Measurements from ENCODE around the gene GLIS1. TPM values are rescaled to one million over a fixed set of nuclear protein-coding genes. Genes with fewer than 3 reads are reported as not detected.
"Not testable (repeated sequence)": the region's sequence is repeated elsewhere in the genome, so short reads cannot be mapped to it uniquely, and the experiment has no call there.

GLIS1 gene
- total and polyA plus RNA-seq, 9 donors: 0.04 to 0.42 (median 0.08) TPM; not detected in 3

- H3K27me3 ChIP-seq (ENCODE audit: control insufficient read depth, insufficient read depth, low read length): no peaks in the 10 kb centered on the region
- no peaks in the 10 kb centered on the region for H3K36me3 ChIP-seq (ENCODE audit: control insufficient read depth, insufficient read depth, low read length)
- no peaks in the 10 kb centered on the region for H3K9me3 ChIP-seq (replicated peaks; ENCODE audit: control insufficient read depth, low read depth, low read length)
- WGBS (ENCODE audit: insufficient coverage): no CpG with 5 or more reads among the region's 1 CpG
- H3K4me1 ChIP-seq (ENCODE audit: control insufficient read depth, insufficient read depth, low read length): no peaks in the 10 kb centered on the region
- peak overlapping the region; percentile 62 for H3K27ac ChIP-seq (ENCODE audit: low read length)
- peak; percentile 50 for DNase-seq
- H3K4me3 ChIP-seq (ENCODE audit: low read length): no peak overlapping the region
These were observed 26.7 kb upstream of the GLIS1 start for GRCh38 chr1:53765657-53766056.

- H3K9me3 ChIP-seq (replicated peaks; ENCODE audit: control insufficient read depth, low read depth, low read length): no peaks in the 10 kb centered on the region
- H3K27me3 ChIP-seq (ENCODE audit: control insufficient read depth, insufficient read depth, low read length): no peaks in the 10 kb centered on the region
These were observed 24.9 kb upstream of the GLIS1 start for GRCh38 chr1:53763911-53764310.

GRCh38 chr1:53763461-53763860 lies 24.5 kb upstream of the GLIS1 start:
- Histone ChIP-seq H3K27ac (ENCODE audit: low read length) (no peak overlapping the region), H3K4me3 (ENCODE audit: low read length) (no peak overlapping the region), H3K36me3 (ENCODE audit: control insufficient read depth, insufficient read depth, low read length) (no peaks in the 10 kb centered on the region), H3K4me1 (ENCODE audit: control insufficient read depth, insufficient read depth, low read length) (no peaks in the 10 kb centered on the region), H3K27me3 (ENCODE audit: control insufficient read depth, insufficient read depth, low read length) (no peaks in the 10 kb centered on the region), H3K9me3 (replicated peaks; ENCODE audit: control insufficient read depth, low read depth, low read length) (no peaks in the 10 kb centered on the region)
- no peak for DNase-seq
- WGBS (ENCODE audit: insufficient coverage): 89% methylated on average over 3 of the region's 4 CpGs

More at GRCh38 chr1:53763911-53764310, 24.9 kb upstream of the GLIS1 start:
- no peak for DNase-seq
- no peaks in the 10 kb centered on the region for H3K4me1 ChIP-seq (ENCODE audit: control insufficient read depth, insufficient read depth, low read length)
- H3K36me3 ChIP-seq (ENCODE audit: control insufficient read depth, insufficient read depth, low read length): no peaks in the 10 kb centered on the region
- H3K27ac ChIP-seq (ENCODE audit: low read length): no peak overlapping the region
- no peak overlapping the region for H3K4me3 ChIP-seq (ENCODE audit: low read length)
- WGBS (ENCODE audit: insufficient coverage): 90% methylated on average over 1 of the region's 2 CpGs

GRCh38 chr1:53760497-53760896 lies 21.5 kb upstream of the GLIS1 start:
- not testable (repeated sequence) for H3K27me3 ChIP-seq (ENCODE audit: control insufficient read depth, insufficient read depth, low read length); H3K4me3 ChIP-seq (ENCODE audit: low read length); DNase-seq; H3K9me3 ChIP-seq (replicated peaks; ENCODE audit: control insufficient read depth, low read depth, low read length); H3K4me1 ChIP-seq (ENCODE audit: control insufficient read depth, insufficient read depth, low read length); H3K27ac ChIP-seq (ENCODE audit: low read length); H3K36me3 ChIP-seq (ENCODE audit: control insufficient read depth, insufficient read depth, low read length)
- WGBS (ENCODE audit: insufficient coverage): 100% methylated on average over 2 of the region's 7 CpGs

- H3K4me1 ChIP-seq (ENCODE audit: control insufficient read depth, insufficient read depth, low read length): no peaks in the 10 kb centered on the region
- H3K27me3 ChIP-seq (ENCODE audit: control insufficient read depth, insufficient read depth, low read length): peaks cover 2% of the 10 kb centered on the region
- no peaks in the 10 kb centered on the region for H3K36me3 ChIP-seq (ENCODE audit: control insufficient read depth, insufficient read depth, low read length)
- WGBS (ENCODE audit: insufficient coverage): 63% methylated on average over 5 of the region's 5 CpGs
- DNase-seq: no peak
- no peaks in the 10 kb centered on the region for H3K9me3 ChIP-seq (replicated peaks; ENCODE audit: control insufficient read depth, low read depth, low read length)
- no peak overlapping the region for H3K4me3 ChIP-seq (ENCODE audit: low read length)
- no peak overlapping the region for H3K27ac ChIP-seq (ENCODE audit: low read length)
These were observed 16.9 kb upstream of the GLIS1 start for GRCh38 chr1:53755874-53756273.

- WGBS (ENCODE audit: insufficient coverage): no CpG with 5 or more reads among the region's 6 CpGs
These were observed 15.7 kb upstream of the GLIS1 start for GRCh38 chr1:53754484-53755312.

GRCh38 chr1:53752281-53752680 lies 13.3 kb upstream of the GLIS1 start:
- DNase-seq: no peak
- Histone ChIP-seq H3K36me3 (ENCODE audit: control insufficient read depth, insufficient read depth, low read length) (no peaks in the 10 kb centered on the region), H3K27ac (ENCODE audit: low read length) (no peak overlapping the region), H3K4me3 (ENCODE audit: low read length) (no peak overlapping the region), H3K4me1 (ENCODE audit: control insufficient read depth, insufficient read depth, low read length) (no peaks in the 10 kb centered on the region), H3K27me3 (ENCODE audit: control insufficient read depth, insufficient read depth, low read length) (peaks cover 4% of the 10 kb centered on the region), H3K9me3 (replicated peaks; ENCODE audit: control insufficient read depth, low read depth, low read length) (no peaks in the 10 kb centered on the region)
- 90% methylated on average over 6 of the region's 6 CpGs for WGBS (ENCODE audit: insufficient coverage)

More at GRCh38 chr1:53754484-53755312, 15.7 kb upstream of the GLIS1 start:
- H3K36me3 ChIP-seq (ENCODE audit: control insufficient read depth, insufficient read depth, low read length): no peaks in the 10 kb centered on the region
- peak; percentile 64 for DNase-seq
- H3K27ac ChIP-seq (ENCODE audit: low read length): no peak overlapping the region
- no peaks in the 10 kb centered on the region for H3K9me3 ChIP-seq (replicated peaks; ENCODE audit: control insufficient read depth, low read depth, low read length)
- no peaks in the 10 kb centered on the region for H3K4me1 ChIP-seq (ENCODE audit: control insufficient read depth, insufficient read depth, low read length)
- peaks cover 2% of the 10 kb centered on the region for H3K27me3 ChIP-seq (ENCODE audit: control insufficient read depth, insufficient read depth, low read length)
- H3K4me3 ChIP-seq (ENCODE audit: low read length): no peak overlapping the region

- peaks cover 5% of the 10 kb centered on the region for H3K27me3 ChIP-seq (ENCODE audit: control insufficient read depth, insufficient read depth, low read length)
- no peaks in the 10 kb centered on the region for H3K4me1 ChIP-seq (ENCODE audit: control insufficient read depth, insufficient read depth, low read length)
- no peak for DNase-seq
- peaks cover 3% of the 10 kb centered on the region for H3K9me3 ChIP-seq (replicated peaks; ENCODE audit: control insufficient read depth, low read depth, low read length)
- no peak overlapping the region for H3K27ac ChIP-seq (ENCODE audit: low read length)
- H3K36me3 ChIP-seq (ENCODE audit: control insufficient read depth, insufficient read depth, low read length): no peaks in the 10 kb centered on the region
- no peak overlapping the region for H3K4me3 ChIP-seq (ENCODE audit: low read length)
- 85% methylated on average over 3 of the region's 8 CpGs for WGBS (ENCODE audit: insufficient coverage)
These were observed 8.9 kb upstream of the GLIS1 start for GRCh38 chr1:53747841-53748240.

GRCh38 chr1:53740621-53741105 lies 1.7 kb upstream of the GLIS1 start:
- Histone ChIP-seq H3K36me3 (ENCODE audit: control insufficient read depth, insufficient read depth, low read length) (no peaks in the 10 kb centered on the region), H3K27me3 (ENCODE audit: control insufficient read depth, insufficient read depth, low read length) (peaks cover 59% of the 10 kb centered on the region), H3K4me3 (ENCODE audit: low read length) (no peak overlapping the region), H3K27ac (ENCODE audit: low read length) (no peak overlapping the region), H3K9me3 (replicated peaks; ENCODE audit: control insufficient read depth, low read depth, low read length) (peaks cover 6% of the 10 kb centered on the region), H3K4me1 (ENCODE audit: control insufficient read depth, insufficient read depth, low read length) (peaks cover 17% of the 10 kb centered on the region)
- DNase-seq: no peak
- WGBS (ENCODE audit: insufficient coverage): 90% methylated on average over 3 of the region's 8 CpGs

- DNase-seq: no peak
- peaks cover 17% of the 10 kb centered on the region for H3K4me1 ChIP-seq (ENCODE audit: control insufficient read depth, insufficient read depth, low read length)
- H3K4me3 ChIP-seq (ENCODE audit: low read length): peak overlapping the region; percentile 41
- peaks cover 76% of the 10 kb centered on the region for H3K27me3 ChIP-seq (ENCODE audit: control insufficient read depth, insufficient read depth, low read length)
- H3K9me3 ChIP-seq (replicated peaks; ENCODE audit: control insufficient read depth, low read depth, low read length): peaks cover 6% of the 10 kb centered on the region
- no peak overlapping the region for H3K27ac ChIP-seq (ENCODE audit: low read length)
- no peaks in the 10 kb centered on the region for H3K36me3 ChIP-seq (ENCODE audit: control insufficient read depth, insufficient read depth, low read length)
- WGBS (ENCODE audit: insufficient coverage): 1% methylated on average over 101 of the region's 101 CpGs
These were observed 507 bp downstream of the GLIS1 start for GRCh38 chr1:53738205-53739108.
